SJCRH30 (cell line): ENCODE results near the gene ACP1. TPM values are rescaled to one million over a fixed set of nuclear protein-coding genes. Genes with fewer than 3 reads are reported as not detected.
"Not testable (repeated sequence)": the region's sequence is repeated elsewhere in the genome, so short reads cannot be mapped to it uniquely, and the experiment has no call there.

ENCODE experiments used
- DNase-seq, 2 experiments: peaks; one replicate each; pipeline ENCODE4 v3.0.0-alpha.2; 2015 to 2020
- H3K27ac ChIP-seq: fragments of 250-450 bp; sonication (Bioruptor Pico); 2 replicates; pipeline ENCODE4 v1.5.1; 2020; ENCODE audit warnings: mild to moderate bottlenecking, moderate library complexity
- H3K27me3 ChIP-seq: fragments of 250-450 bp; sonication (Bioruptor Pico); 2 replicates; pipeline ENCODE4 v1.5.1; 2020; ENCODE audit warnings: mild to moderate bottlenecking, moderate library complexity
- H3K36me3 ChIP-seq: fragments of 250-450 bp; sonication (Bioruptor Pico); 2 replicates; pipeline ENCODE4 v1.5.1; 2020; ENCODE audit warnings: mild to moderate bottlenecking, moderate library complexity
- H3K4me1 ChIP-seq: fragments of 250-450 bp; sonication (Bioruptor Pico); 2 replicates; pipeline ENCODE4 v1.5.1; 2020; ENCODE audit warnings: mild to moderate bottlenecking, moderate library complexity
- H3K4me3 ChIP-seq: fragments of 250-450 bp; sonication (Bioruptor Pico); 2 replicates; pipeline ENCODE4 v1.5.1; 2020; ENCODE audit warnings: mild to moderate bottlenecking, moderate library complexity
- H3K9me3 ChIP-seq: fragments of 250-450 bp; sonication (Bioruptor Pico); replicated peaks from 2 replicates; pipeline ENCODE4 v1.5.1; 2020; ENCODE audit warnings: mild to moderate bottlenecking, moderate library complexity
- total RNA-seq: library from RNA; depleted of rRNA; stranded (reverse); fragments of >200 nt; shearing (Covaris generic); gene quantifications from 2 replicates; pipeline ENCODE4 v1.2.3, GENCODE V29; 2014

Gene ACP1
- total RNA-seq, 1 experiment from 2014 or later, result 244 TPM

- DNase-seq, result no peak
- Histone ChIP-seq H3K9me3 (no peaks in the 10 kb centered on the region), H3K4me1 (no peaks in the 10 kb centered on the region), H3K36me3 (no peaks in the 10 kb centered on the region), H3K27me3 (no peaks in the 10 kb centered on the region), H3K4me3 (no peak overlapping the region), H3K27ac (no peak overlapping the region)
Measured at GRCh38 chr2:290090-290722, 25.5 kb downstream of the ACP1 start.

DNA sequence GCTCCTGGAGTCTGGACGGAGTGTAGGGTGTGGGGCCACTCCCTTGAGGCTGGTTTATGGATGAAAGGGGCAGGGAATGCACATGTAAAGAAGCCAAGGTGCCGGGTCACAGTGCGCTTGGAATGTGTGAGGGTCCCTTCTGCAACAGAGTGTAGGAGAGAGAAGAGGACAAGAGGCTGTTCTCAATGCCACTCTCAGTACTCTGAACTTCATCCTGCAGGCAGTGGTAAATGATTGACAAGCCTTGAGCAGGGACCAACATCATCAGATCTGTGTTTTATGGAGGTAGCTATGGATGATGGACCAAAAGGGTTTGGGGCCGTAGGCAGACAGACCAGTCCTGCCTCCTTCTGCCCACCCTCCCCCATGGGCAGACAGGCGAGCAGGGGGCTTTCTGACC is 30.3 kb downstream of the ACP1 start:
- H3K36me3 ChIP-seq, result no peaks in the 10 kb centered on the region
- H3K27ac ChIP-seq, result no peak overlapping the region
- no peak overlapping the region for H3K4me3 ChIP-seq
- DNase-seq, result no peak
- no peaks in the 10 kb centered on the region for H3K4me1 ChIP-seq
- no peaks in the 10 kb centered on the region for H3K27me3 ChIP-seq
- no peaks in the 10 kb centered on the region for H3K9me3 ChIP-seq

DNA sequence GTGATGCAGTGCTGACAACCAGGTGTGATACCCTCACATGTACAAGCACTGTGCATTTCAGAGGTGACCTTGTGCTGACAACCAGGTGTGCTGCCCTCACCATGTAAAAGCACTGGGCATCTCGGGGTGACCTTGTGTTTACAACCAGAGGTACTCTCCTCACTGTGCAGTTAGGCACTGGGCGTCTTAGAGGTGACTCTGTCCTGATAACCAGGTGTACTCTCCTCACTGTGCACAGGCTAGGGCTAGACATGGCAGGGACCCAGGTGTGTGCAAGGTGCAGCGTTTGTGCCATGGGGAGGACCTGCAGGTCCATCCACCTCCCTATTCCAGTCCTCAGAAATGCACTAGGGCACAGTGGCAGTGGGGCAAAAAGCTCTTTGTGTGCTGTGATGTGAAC is 31.6 kb downstream of the ACP1 start:
- no peak for DNase-seq
- Histone ChIP-seq H3K4me3 (no peak overlapping the region), H3K27me3 (no peaks in the 10 kb centered on the region), H3K27ac (no peak overlapping the region), H3K36me3 (no peaks in the 10 kb centered on the region), H3K9me3 (no peaks in the 10 kb centered on the region), H3K4me1 (no peaks in the 10 kb centered on the region)

DNA sequence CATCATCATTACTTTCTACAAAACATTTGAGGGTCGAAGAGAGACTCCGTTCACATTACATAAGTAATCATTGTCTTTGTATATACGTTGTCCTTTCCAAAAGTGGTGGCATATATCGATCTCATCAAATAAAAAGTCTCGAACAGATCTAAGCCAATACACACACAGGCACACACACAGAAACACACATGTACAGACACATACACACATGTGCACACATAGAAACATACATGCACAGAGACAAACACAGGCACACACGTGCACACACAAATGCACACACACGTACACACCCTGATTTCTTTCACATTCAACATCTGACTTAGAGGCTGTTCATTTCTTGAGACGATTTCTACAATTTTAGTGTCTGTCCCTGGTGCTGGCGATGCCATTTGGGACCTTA is 40.6 kb downstream of the ACP1 start:
- Histone ChIP-seq H3K9me3 (no peaks in the 10 kb centered on the region), H3K27ac (no peak overlapping the region), H3K4me3 (no peak overlapping the region), H3K4me1 (no peaks in the 10 kb centered on the region), H3K27me3 (peaks cover 7% of the 10 kb centered on the region; the same call in 1 of the 2 replicates), H3K36me3 (no peaks in the 10 kb centered on the region)
- DNase-seq, result no peak

DNA sequence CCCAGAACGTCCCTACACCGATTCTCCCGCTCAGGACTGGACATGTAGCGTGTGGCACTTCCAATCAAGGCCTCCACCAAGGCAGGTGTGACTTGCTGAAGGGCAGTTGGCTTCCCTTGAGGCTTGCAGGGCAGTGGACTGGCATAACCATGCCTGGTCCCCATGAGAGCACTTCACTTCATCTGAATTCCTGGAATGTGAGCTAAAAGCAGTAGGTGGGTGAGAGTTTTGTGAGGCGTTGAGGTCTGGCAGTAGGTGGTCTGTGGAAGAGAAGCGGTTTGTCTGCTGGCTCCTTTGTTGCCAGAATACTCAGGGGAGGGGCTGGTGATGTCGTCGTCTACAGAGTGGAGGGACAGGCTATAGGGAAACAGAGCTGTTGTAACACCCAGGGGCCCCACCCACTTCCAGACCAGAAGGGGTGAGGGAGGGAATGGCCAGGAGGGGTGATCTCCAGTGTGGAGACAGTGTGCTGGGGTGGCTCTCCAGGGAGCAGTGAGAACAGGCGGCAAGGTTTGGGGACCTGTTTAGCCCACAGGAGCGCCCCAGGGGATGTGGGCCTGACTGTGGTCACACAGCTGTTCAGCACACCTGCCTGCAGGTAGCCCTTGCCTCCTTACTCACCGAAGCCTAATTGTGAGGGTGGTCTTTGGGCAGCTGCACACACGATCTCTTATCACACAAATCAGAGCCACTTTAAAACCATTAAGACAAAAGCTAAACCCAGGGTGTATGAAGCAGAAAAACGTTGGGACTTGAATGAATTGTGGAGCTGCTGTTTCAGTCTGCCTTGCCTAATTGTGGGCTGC is 44.6 kb downstream of the ACP1 start:
- no peaks in the 10 kb centered on the region for H3K36me3 ChIP-seq
- H3K27me3 ChIP-seq, result peaks cover 7% of the 10 kb centered on the region; the same call in 1 of the 2 replicates
- H3K4me3 ChIP-seq, result no peak overlapping the region
- H3K4me1 ChIP-seq, result no peaks in the 10 kb centered on the region
- no peak for DNase-seq
- H3K27ac ChIP-seq, result no peak overlapping the region
- no peaks in the 10 kb centered on the region for H3K9me3 ChIP-seq

DNA sequence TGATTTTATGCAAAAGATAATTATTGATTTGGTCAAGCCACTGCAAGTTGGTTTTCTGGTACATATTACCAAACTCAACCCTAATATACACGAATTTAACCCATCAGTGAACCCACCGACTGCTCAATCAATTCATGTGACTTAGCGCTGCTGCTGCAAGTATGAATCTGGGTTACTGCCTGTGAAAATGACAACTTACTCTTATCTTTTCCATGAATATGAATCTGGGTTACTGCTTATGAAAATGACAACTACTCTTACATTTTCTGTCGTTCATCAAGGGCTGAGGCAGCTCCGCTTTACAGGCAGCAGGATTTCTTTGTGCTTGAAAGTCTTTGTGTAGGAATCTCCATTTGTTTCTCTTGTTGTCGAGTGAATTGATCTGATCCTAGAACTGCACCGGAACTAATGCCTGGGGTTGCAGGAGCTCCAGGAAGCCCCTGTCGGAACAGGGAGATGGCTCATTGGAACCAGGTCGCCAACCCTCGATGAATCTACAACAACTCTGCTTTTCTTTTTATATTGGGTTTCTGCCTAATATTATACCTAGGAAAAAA is 45.3 kb downstream of the ACP1 start:
- no peak for DNase-seq
- no peak overlapping the region for H3K27ac ChIP-seq
- H3K36me3 ChIP-seq, result no peaks in the 10 kb centered on the region
- H3K27me3 ChIP-seq, result peaks cover 7% of the 10 kb centered on the region; the same call in 1 of the 2 replicates
- no peak overlapping the region for H3K4me3 ChIP-seq
- no peaks in the 10 kb centered on the region for H3K4me1 ChIP-seq
- no peaks in the 10 kb centered on the region for H3K9me3 ChIP-seq

DNA sequence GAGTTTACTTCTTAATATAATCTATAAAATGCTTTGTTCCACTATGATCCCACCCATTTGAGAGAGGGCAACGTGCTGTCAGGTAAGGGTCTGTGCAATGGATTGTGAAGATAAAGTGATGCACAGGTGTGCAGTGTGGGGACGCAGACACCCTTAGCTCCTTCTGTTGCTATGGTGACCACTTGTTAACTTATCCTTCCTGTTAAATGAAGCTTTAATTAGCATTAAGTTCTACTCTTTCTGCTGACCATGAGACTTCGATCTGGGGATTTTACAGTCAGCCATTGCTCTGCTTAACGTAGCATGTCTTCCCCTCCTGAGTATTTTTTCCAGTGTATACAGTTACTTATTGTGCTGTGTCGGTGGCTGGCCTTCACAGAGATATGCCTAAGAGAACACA is 46.2 kb downstream of the ACP1 start:
- H3K36me3 ChIP-seq, result no peaks in the 10 kb centered on the region

GRCh38 chr2:313991-314390 is 49.2 kb downstream of the ACP1 start:
- no peak overlapping the region for H3K27ac ChIP-seq
- DNase-seq, result no peak
- no peaks in the 10 kb centered on the region for H3K36me3 ChIP-seq
- no peaks in the 10 kb centered on the region; the same call in 1 of the 2 replicates for H3K27me3 ChIP-seq
- H3K4me3 ChIP-seq, result no peak overlapping the region
- H3K4me1 ChIP-seq, result peaks cover 16% of the 10 kb centered on the region
- H3K9me3 ChIP-seq, result no peaks in the 10 kb centered on the region

More for the DNA sequence above, 46.2 kb downstream of the ACP1 start:
- H3K4me1 ChIP-seq, result no peaks in the 10 kb centered on the region
- no peak for DNase-seq
- no peaks in the 10 kb centered on the region for H3K9me3 ChIP-seq
- H3K4me3 ChIP-seq, result no peak overlapping the region
- H3K27ac ChIP-seq, result no peak overlapping the region
- H3K27me3 ChIP-seq, result no peaks in the 10 kb centered on the region; the same call in 1 of the 2 replicates

DNA sequence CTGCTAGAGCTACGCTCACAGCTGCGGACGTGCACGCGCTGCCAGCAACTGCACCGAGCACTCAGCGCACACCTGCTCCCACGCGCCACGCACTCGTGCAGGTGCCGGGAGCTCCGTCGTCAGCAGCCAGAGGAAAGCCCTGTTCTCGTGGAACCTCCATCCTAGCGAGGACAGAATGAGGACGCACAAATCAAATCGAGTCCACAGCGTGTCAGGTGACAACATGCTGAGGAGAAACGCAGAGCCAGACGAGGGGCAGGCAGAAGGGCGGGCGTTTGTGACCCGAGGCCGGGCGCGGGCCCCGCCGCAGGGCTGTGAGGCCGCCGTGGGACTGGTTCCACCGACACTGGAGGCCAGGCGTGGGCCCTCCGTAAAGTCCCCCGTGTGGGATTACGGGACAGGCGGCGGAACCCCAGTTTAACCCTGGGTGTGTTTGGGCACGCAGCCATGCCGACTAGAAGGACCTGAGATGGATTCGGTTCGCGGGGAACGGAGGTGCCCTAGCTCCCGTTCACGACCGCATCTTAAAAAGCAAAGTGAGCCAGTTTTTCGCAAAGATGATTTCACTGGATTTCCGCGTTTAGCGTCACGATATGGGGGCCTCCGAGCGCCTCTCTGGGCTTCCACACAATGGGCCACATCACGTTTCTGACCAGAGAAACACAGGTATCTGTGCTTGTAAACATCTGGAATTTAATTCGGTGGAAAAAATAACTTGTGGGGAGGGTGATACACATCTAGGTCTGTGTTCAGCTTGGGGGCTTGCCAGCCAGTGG is 50.0 kb downstream of the ACP1 start:
- no peak for DNase-seq
- Histone ChIP-seq H3K4me3 (no peak overlapping the region), H3K27me3 (no peaks in the 10 kb centered on the region; the same call in 1 of the 2 replicates), H3K36me3 (no peaks in the 10 kb centered on the region), H3K4me1 (peaks cover 16% of the 10 kb centered on the region), H3K27ac (no peak overlapping the region), H3K9me3 (no peaks in the 10 kb centered on the region)

DNA sequence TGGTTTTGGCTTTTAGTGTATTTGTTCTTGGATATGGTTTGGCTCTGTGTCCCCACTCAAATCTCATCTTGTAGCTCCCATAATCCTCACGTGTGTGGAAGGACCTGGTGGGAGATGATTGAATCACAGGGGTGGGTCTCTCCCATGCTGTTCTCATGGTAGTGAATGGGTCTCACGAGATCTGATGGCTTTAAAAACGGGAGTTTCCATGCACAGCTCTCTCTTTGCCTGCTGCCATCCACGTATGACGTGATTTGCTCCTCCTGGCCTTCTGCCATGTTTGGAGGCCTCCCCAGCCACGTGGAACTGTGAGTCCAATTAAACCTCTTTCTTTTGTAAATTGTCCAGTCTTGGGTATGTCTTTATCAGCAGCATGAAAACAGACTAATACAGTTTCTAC is 51.2 kb downstream of the ACP1 start:
- H3K27me3 ChIP-seq, H3K27ac ChIP-seq, H3K9me3 ChIP-seq, DNase-seq, H3K36me3 ChIP-seq, H3K4me3 ChIP-seq: not testable (repeated sequence)
- H3K4me1 ChIP-seq, result peaks cover 16% of the 10 kb centered on the region

- Histone ChIP-seq H3K9me3 (no peaks in the 10 kb centered on the region), H3K36me3 (no peaks in the 10 kb centered on the region), H3K4me3 (no peak overlapping the region)
Measured at GRCh38 chr2:316381-316780, 51.6 kb downstream of the ACP1 start.

DNA sequence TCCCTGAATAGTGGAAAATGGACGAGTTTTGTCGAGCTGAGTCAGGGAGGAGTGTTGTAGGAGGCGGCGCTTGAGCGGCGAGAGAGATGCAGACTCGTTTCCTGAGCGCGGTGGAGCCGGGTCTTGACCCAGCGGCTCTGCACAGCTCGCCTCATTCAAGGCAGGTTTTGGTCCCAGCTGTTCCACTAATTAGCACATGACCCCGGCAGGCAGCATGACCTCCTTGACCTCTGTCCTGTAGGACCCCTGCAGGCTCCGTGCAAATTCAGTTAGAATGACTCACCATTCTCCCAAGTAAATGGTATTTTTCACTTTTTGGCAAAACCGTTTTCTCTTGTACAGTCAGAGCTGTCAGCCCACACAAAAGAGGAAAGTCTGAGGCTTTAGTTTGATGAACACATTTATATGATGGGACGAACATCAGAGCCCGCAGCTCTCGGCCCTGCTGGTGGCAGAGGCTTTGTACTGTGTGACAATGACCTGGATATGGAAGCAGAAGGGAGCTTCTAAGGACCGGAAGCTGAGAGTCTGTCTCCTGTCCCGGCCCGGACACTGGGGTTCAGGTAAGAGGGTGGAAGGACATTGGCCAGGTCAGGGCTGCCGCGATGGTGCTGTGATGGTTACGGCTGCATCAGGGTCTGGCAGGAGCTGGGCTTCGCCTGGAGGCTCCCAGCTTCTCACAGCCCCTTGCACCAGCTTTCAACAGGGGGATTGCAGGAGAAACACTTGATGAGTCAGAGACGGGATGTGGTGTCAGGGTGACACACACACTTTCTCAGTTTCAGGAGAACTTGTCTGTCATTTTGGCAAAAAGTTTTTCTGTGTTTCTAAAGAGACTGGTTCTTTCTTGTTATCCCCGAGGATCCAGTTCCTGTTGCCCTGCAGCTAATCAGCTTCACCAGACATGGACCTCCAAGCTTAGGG is 53.0 kb downstream of the ACP1 start:
- Histone ChIP-seq H3K4me1 (peaks cover 16% of the 10 kb centered on the region), H3K36me3 (no peaks in the 10 kb centered on the region), H3K9me3 (no peaks in the 10 kb centered on the region), H3K4me3 (no peak overlapping the region), H3K27me3 (no peaks in the 10 kb centered on the region), H3K27ac (peak overlapping the region; percentile 59)
- peak in 1 of 2 experiments; percentile 18 for DNase-seq

More at GRCh38 chr2:316381-316780, 51.6 kb downstream of the ACP1 start:
- Histone ChIP-seq H3K27ac (no peak overlapping the region), H3K4me1 (peaks cover 16% of the 10 kb centered on the region), H3K27me3 (no peaks in the 10 kb centered on the region)
- DNase-seq, result no peak

DNA sequence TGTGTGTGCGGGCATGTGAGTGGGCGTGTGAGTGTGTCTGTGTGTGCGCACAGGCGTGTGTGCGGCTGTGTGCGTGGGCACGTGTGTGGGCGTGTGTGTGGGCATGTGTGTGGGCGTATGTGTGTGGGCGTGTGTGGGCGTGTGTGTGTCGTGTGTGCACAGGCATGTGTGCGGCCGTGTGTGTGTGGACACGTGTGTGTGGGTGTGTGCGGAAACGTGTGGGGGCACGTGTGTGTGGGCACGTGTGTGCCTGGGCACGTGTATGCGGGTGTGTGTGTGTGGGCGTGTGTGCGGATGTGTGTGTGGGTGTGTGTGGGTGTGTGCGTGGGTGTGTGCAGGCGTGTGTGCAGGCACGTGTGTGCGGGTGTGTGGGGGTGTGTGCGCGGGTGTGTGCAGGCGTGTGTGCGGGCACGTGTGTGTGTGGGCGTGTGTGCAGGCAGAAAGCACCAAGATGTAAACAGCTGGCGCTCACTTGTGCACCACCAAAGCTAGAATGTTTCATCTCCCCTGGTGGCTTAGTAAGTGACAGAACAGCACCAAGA is 54.4 kb downstream of the ACP1 start:
- no peaks in the 10 kb centered on the region for H3K27me3 ChIP-seq
- DNase-seq, result no peak
- peaks cover 16% of the 10 kb centered on the region for H3K4me1 ChIP-seq
- H3K4me3 ChIP-seq, result no peak overlapping the region
- H3K9me3 ChIP-seq, result no peaks in the 10 kb centered on the region
- no peaks in the 10 kb centered on the region for H3K36me3 ChIP-seq
- H3K27ac ChIP-seq, result no peak overlapping the region

- Histone ChIP-seq H3K4me1 (peaks cover 16% of the 10 kb centered on the region), H3K27me3 (no peaks in the 10 kb centered on the region), H3K4me3 (no peak overlapping the region), H3K36me3 (no peaks in the 10 kb centered on the region), H3K9me3 (no peaks in the 10 kb centered on the region), H3K27ac (no peak overlapping the region)
- DNase-seq, result no peak
Measured at GRCh38 chr2:320561-320960, 55.8 kb downstream of the ACP1 start.
